8988T (cell line): ENCODE data around the gene OR2Z1.
"Not testable (repeated sequence)": the region's sequence is repeated elsewhere in the genome, so short reads cannot be mapped to it uniquely, and the experiment has no call there.

ENCODE experiments used
- DNase-seq: peaks from one replicate; pipeline ENCODE4 v3.0.0; 2011

The OR2Z1 gene

DNA sequence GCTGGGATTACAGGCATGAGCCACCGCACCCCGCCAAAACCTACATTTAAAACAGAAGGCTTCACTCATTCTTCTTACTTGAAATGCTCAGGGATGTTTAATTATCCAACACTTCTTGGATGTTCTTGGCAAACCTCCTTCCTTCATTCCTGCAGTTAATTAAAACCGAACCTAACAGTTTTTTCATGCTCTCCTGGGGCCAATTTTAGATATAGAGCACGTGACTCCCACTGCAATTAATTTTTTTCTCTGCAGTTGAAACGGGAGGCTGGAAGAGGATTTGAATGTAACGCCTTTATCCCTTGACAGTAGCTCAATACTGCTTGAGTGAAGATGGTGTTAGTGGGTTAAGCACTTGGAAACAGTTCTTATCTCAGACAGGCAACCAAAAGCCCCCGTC lies 18.2 kb upstream of the OR2Z1 start:
- DNase-seq: no peak

DNA sequence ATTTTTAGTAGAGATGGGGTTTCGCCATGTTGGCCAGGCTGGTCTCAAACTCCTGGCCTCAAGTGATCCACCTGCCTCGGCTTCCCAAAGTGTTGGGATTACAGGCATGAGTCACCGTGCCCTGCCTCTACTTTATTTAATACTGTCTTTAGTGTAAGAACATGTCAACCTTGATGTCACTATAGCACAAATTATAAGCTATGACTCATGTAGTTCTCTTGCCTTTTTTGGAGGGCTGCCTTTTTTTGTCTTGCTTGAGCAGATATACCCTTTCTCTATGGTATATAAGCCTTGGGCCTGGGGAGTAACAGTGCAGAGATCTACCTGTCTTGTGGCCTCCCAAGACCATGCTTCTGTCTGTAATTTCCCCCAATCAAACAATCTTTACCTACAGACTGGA lies 16.1 kb upstream of the OR2Z1 start:
- DNase-seq: not testable (repeated sequence)

DNA sequence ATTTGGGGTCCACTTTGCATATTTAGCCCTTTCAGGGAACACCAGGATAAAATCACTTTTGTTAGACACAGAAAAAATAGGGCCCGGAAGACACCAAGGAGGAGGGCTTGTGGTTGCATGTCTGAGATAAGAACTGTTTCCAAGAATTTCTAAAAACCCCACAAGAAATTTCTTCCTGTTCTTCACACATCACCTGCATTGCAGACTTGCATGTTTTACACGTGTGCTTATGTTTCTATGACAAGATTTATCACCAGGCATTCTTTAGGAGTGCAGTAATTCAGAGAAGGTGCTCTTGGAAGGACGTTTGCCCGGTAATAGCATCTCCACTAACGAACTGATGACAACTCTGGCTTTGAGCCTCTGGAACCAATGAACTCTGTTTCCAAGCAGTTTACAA lies 15.7 kb upstream of the OR2Z1 start:
- no peak for DNase-seq

DNA sequence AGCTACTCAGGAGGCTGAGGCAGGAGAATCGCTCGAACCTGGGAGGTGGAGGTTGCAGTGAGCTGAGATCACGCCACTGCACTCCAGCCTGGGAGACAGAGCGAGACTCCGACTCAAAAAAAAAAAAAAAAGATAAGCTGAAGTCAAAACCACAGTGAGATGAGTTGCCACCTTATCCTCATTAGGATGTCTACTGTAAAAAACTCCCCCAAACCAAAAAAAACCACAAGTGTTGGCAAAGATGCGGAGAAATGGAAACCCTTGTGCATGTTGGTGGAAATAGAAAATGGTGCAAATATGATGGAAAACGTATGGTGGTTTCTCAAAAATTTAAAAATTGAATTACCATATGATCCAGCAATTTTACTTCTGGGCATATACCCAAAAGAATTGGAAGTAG lies 11.1 kb upstream of the OR2Z1 start:
- not testable (repeated sequence) for DNase-seq

DNA sequence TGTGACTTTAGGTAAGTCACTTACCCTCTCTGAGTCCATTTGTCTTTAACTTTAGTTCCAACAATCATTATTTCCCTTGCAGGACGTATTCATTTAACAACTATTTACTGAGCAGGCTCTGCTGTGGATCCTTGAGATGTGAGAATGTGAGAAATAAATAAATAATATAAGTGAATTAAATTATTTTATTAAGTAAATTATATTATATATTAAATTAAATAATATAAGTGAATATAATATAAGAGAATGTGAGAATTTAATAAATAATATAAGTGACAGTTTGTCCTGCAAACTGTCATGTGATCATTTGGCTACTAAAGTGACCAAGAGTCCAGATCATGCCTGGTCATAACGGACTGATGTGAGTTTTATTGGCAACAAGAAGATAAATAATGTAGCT lies 598 bp downstream of the OR2Z1 start:
- no peak for DNase-seq

DNA sequence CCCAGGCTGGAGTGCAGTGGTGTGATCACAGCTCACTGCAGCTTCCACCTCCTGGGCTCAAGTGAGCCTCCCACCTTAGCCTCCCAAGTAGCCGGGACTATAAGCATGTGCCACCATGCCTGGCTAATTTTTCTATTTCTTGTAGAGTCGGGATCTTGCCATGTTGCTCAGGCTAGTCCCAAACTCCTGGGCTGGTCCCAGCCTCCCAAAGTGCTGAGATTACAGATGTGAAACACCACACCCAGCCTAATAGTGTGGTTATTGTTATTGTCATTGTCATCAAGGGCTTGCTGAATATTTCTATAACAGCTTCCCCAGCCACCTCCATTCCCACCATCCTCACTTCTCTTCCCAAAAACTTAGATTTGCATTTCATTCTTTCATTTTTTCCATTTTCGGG lies 2.8 kb downstream of the OR2Z1 start:
- DNase-seq: no peak

DNA sequence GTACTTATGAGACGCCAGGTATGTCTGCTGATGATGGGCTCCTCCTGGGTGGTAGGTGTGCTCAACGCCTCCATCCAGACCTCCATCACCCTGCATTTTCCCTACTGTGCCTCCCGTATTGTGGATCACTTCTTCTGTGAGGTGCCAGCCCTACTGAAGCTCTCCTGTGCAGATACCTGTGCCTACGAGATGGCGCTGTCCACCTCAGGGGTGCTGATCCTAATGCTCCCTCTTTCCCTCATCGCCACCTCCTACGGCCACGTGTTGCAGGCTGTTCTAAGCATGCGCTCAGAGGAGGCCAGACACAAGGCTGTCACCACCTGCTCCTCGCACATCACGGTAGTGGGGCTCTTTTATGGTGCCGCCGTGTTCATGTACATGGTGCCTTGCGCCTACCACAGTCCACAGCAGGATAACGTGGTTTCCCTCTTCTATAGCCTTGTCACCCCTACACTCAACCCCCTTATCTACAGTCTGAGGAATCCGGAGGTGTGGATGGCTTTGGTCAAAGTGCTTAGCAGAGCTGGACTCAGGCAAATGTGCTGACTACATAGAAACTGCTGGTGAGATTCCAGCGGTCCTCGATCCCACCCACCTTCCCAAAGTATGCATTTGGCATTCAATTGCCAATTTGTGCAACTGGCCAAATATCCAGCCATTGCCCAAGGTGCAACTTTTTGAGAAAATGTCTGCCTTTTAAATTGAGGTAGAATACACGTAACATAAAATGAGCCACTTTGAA lies 10.2 kb downstream of the OR2Z1 start:
- DNase-seq: no peak

DNA sequence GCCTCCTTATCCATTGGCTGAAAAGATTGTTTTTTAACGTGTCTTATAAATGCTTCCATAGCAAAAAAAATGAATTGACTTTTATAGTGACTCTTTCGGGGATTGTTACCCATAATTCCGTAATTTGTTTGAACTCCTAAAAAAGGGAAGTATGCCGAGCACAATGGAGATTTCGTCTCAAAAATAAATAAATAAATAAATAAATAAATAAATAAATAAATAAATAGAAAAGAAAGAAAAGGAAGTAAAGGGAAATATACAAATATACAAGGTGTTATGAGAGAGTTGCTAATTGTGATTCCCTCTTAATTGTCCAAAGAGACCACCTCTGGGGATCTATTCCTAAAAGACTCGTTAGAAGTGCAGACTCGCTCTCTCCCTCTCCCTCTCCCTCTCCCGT lies 16.9 kb downstream of the OR2Z1 start:
- no peak for DNase-seq

DNA sequence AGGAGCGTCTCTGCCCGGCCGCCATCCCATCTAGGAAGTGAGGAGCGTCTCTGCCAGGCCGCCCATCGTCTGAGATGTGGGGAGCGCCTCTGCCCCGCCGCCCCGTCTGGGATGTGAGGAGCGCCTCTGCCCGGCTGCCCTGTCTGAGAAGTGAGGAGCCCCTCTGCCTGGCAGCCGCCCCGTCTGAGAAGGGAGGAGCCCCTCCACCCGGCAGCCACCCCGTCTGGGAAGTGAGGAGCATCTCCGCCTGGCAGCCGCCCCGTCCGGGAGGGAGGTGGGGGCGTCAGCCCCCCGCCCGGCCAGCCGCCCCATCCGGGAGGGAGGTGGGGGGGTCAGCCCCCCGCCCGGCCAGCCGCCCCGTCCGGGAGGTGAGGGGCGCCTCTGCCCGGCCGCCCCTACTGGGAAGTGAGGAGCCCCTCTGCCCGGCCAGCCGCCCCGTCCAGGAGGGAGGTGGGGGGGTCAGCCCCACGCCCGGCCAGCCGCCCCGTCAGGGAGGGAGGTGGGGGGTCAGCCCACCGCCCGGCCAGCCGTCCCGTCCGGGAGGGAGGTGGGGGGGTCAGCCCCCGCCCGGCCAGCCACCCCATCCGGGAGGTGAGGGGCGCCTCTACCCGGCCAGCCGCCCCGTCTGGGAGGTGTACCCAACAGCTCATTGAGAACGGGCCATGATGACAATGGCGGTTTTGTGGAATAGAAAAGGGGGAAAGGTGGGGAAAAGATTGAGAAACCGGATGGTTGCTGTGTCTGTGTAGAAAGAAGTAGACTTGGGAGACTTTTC lies 18.0 kb downstream of the OR2Z1 start:
- not testable (repeated sequence) for DNase-seq

DNA sequence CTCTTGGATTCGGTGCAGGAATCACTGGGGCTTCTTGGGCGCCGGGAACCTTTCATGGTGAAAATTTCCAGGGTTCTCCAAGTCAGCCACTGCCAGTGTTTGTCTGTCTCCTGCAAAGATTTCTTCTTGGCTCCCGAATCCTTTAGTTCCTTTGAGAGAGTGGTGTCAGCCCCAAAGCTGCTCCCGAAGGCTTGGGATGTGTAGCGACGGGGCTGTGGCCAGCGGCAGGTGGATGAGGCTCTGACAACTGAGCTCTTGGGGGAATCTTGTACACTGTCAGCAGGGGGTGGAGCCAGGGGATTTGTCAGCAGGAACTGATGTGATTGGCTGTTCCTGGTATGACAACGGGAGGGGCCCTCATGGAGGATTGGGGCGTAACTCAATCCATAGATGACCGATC lies 45.8 kb downstream of the OR2Z1 start:
- DNase-seq: not testable (repeated sequence)

DNA sequence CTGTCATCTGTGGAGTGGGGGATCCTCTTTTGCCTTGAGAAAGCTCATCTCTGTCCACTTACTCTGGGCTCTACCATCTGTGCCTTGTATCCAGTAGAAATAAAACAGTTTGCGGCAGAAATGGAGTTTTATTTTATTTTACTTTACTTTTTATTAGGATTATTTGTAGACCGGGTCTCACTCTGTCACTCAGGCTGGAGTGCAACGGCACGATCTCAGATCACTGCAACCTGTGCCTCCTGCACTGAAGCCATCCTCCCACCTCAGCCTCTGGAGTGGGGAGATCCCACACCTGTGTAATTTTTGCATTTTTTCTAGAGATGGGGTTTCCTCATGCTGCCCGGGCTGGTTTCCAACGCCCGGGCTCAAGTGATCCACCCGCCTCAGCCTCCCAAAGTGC lies 47.8 kb downstream of the OR2Z1 start:
- DNase-seq: not testable (repeated sequence)

DNA sequence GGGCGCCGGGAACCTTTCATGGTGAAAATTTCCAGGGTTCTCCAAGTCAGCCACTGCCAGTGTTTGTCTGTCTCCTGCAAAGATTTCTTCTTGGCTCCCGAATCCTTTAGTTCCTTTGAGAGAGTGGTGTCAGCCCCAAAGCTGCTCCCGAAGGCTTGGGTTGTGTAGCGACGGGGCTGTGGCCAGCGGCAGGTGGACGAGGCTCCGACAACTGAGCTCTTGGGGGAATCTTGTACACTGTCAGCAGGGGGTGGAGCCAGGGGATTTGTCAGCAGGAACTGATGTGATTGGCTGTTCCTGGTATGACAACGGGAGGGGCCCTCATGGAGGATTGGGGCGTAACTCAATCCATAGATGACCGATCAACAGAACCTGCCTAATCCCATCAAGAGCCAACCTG lies 52.2 kb downstream of the OR2Z1 start:
- DNase-seq: not testable (repeated sequence)
